ENCODE measurements around the gene GPER1. TPM values are rescaled to one million over a fixed set of nuclear protein-coding genes. Genes with fewer than 3 reads are reported as not detected.

GPER1 gene
- total and polyA plus RNA-seq, 7 experiments from 2014 or later = 0.13 to 1.3 (median 0.34) TPM; not detected in 3

GRCh38 chr7:1093916-1094508, 6.1 kb downstream of the GPER1 start:
- Mint-ChIP-seq H3K27me3 (no peaks in the 10 kb centered on the region), H3K27ac (no peak overlapping the region), H3K4me1 (peaks cover 0 to 4% (median 0%) of the 10 kb centered on the region in 7 donors), H3K9me3 (peaks cover 0 to 4% (median 0%) of the 10 kb centered on the region in 11 donors), H3K36me3 (peaks cover 0 to 24% (median 12%) of the 10 kb centered on the region in 5 donors), H3K4me3 (no peak overlapping the region)
- H3K27me3 ChIP-seq (ENCODE audit: control insufficient read depth in 2 of 2, insufficient read depth in 2 of 2, low read length in 2 of 2) = no peaks in the 10 kb centered on the region
- H3K27ac ChIP-seq (ENCODE audit: low read depth, low read length) = no peak overlapping the region
- H3K9me3 ChIP-seq (ENCODE audit: control insufficient read depth in 2 of 3, low read length in 3 of 3) = peaks cover 0 to 3% (median 0%) of the 10 kb centered on the region in 3 experiments
- no peak for ATAC-seq
- H3K4me3 ChIP-seq (ENCODE audit: low read length) = no peak overlapping the region
- no peaks in the 10 kb centered on the region for H3K4me1 ChIP-seq (ENCODE audit: control insufficient read depth in 2 of 2, insufficient read depth in 2 of 2, low read length in 2 of 2)
- H3K36me3 ChIP-seq (ENCODE audit: control insufficient read depth in 2 of 3, insufficient read depth in 3 of 3, low read length in 3 of 3) = no peaks in the 10 kb centered on the region
- no peak for DNase-seq
- CTCF ChIA-PET = interaction anchor here (0.6 to 1.0 kb wide), 2 partner anchors 21 to 82 kb away, joined by 3 to 6 read pairs; no protein-coding TSS in a partner anchor
- intact Hi-C loops (cut with micrococcal nuclease) = no loop called here
- POLR2A ChIA-PET = no interaction called here

GRCh38 chr7:1094870-1095269, 7.0 kb downstream of the GPER1 start:
- Histone ChIP-seq H3K4me1 (ENCODE audit: control insufficient read depth in 2 of 2, insufficient read depth in 2 of 2, low read length in 2 of 2) (no peaks in the 10 kb centered on the region), H3K4me3 (ENCODE audit: low read length) (no peak overlapping the region), H3K27me3 (ENCODE audit: control insufficient read depth in 2 of 2, insufficient read depth in 2 of 2, low read length in 2 of 2) (no peaks in the 10 kb centered on the region), H3K9me3 (ENCODE audit: control insufficient read depth in 2 of 3, low read length in 3 of 3) (peaks cover 0 to 3% (median 0%) of the 10 kb centered on the region in 3 experiments), H3K36me3 (ENCODE audit: control insufficient read depth in 2 of 3, insufficient read depth in 3 of 3, low read length in 3 of 3) (no peaks in the 10 kb centered on the region), H3K27ac (ENCODE audit: low read depth, low read length) (no peak overlapping the region)
- intact Hi-C loops (cut with micrococcal nuclease) = no loop called here
- POLR2A ChIA-PET = no interaction called here
- CTCF ChIA-PET = interaction anchor here (0.6 to 1.2 kb wide), 2 partner anchors 9 to 20 kb away, joined by 4 to 6 read pairs; no protein-coding TSS in a partner anchor
- peaks cover 0 to 4% (median 0%) of the 10 kb centered on the region in 7 donors for H3K4me1 Mint-ChIP-seq
- H3K9me3 Mint-ChIP-seq = peaks cover 0 to 4% (median 0%) of the 10 kb centered on the region in 11 donors
- peaks cover 0 to 29% (median 14%) of the 10 kb centered on the region in 5 donors for H3K36me3 Mint-ChIP-seq
- ATAC-seq (no peak), DNase-seq (no peak)
- no peak overlapping the region for H3K27ac Mint-ChIP-seq
- H3K27me3 Mint-ChIP-seq = no peaks in the 10 kb centered on the region
- H3K4me3 Mint-ChIP-seq = no peak overlapping the region

GRCh38 chr7:1095621-1096155, 7.8 kb downstream of the GPER1 start:
- ChIA-PET CTCF (interaction anchor here (1.2 kb wide), 1 partner anchor 9 kb away, joined by 4 read pairs; no protein-coding TSS in a partner anchor), POLR2A (no interaction called here)
- Mint-ChIP-seq H3K36me3 (peaks cover 0 to 29% (median 14%) of the 10 kb centered on the region in 5 donors), H3K4me3 (no peak overlapping the region), H3K4me1 (peaks cover 0 to 4% (median 0%) of the 10 kb centered on the region in 7 donors), H3K9me3 (peaks cover 0 to 4% (median 0%) of the 10 kb centered on the region in 11 donors), H3K27ac (no peak overlapping the region), H3K27me3 (no peaks in the 10 kb centered on the region)
- H3K9me3 ChIP-seq (ENCODE audit: control insufficient read depth in 2 of 3, low read length in 3 of 3) = peaks cover 0 to 3% (median 0%) of the 10 kb centered on the region in 3 experiments
- H3K4me3 ChIP-seq (ENCODE audit: low read length) = no peak overlapping the region
- DNase-seq = no peak
- ATAC-seq = no peak
- intact Hi-C loops (cut with micrococcal nuclease) = no loop called here
- no peak overlapping the region for H3K27ac ChIP-seq (ENCODE audit: low read depth, low read length)
- H3K36me3 ChIP-seq (ENCODE audit: control insufficient read depth in 2 of 3, insufficient read depth in 3 of 3, low read length in 3 of 3) = peaks cover 0 to under 1% (median 0%) of the 10 kb centered on the region in 3 experiments
- H3K4me1 ChIP-seq (ENCODE audit: control insufficient read depth in 2 of 2, insufficient read depth in 2 of 2, low read length in 2 of 2) = no peaks in the 10 kb centered on the region
- no peaks in the 10 kb centered on the region for H3K27me3 ChIP-seq (ENCODE audit: control insufficient read depth in 2 of 2, insufficient read depth in 2 of 2, low read length in 2 of 2)

- no peak overlapping the region for H3K27ac ChIP-seq (ENCODE audit: low read depth, low read length)
- no peak overlapping the region for H3K27ac Mint-ChIP-seq
- H3K4me1 ChIP-seq (ENCODE audit: control insufficient read depth in 2 of 2, insufficient read depth in 2 of 2, low read length in 2 of 2) = no peaks in the 10 kb centered on the region
- no peaks in the 10 kb centered on the region for H3K27me3 ChIP-seq (ENCODE audit: control insufficient read depth in 2 of 2, insufficient read depth in 2 of 2, low read length in 2 of 2)
- ATAC-seq = no peak
- H3K9me3 Mint-ChIP-seq = peaks cover 0 to 4% (median 0%) of the 10 kb centered on the region in 11 donors
- H3K36me3 Mint-ChIP-seq = peaks cover 0 to 29% (median 14%) of the 10 kb centered on the region in 5 donors
- no peaks in the 10 kb centered on the region for H3K27me3 Mint-ChIP-seq
- intact Hi-C loops (cut with micrococcal nuclease) = no loop called here
- POLR2A ChIA-PET = no interaction called here
- peaks cover 0 to 3% (median 0%) of the 10 kb centered on the region in 3 experiments for H3K36me3 ChIP-seq (ENCODE audit: control insufficient read depth in 2 of 3, insufficient read depth in 3 of 3, low read length in 3 of 3)
- H3K4me3 ChIP-seq (ENCODE audit: low read length) = no peak overlapping the region
- no peak for DNase-seq
- peaks cover 0 to 4% (median 0%) of the 10 kb centered on the region in 7 donors for H3K4me1 Mint-ChIP-seq
- CTCF ChIA-PET = no interaction called here
- H3K9me3 ChIP-seq (ENCODE audit: control insufficient read depth in 2 of 3, low read length in 3 of 3) = peaks cover 0 to 3% (median 0%) of the 10 kb centered on the region in 3 experiments
- H3K4me3 Mint-ChIP-seq = no peak overlapping the region
Observed at GRCh38 chr7:1096156-1097119, 8.5 kb downstream of the GPER1 start.

- H3K27ac Mint-ChIP-seq = no peak overlapping the region
- H3K4me1 Mint-ChIP-seq = peaks cover 0 to 4% (median 0%) of the 10 kb centered on the region in 7 donors
- DNase-seq (no peak), ATAC-seq (no peak)
- Histone ChIP-seq H3K9me3 (ENCODE audit: control insufficient read depth in 2 of 3, low read length in 3 of 3) (peaks cover 0 to 3% (median 0%) of the 10 kb centered on the region in 3 experiments), H3K4me1 (ENCODE audit: control insufficient read depth in 2 of 2, insufficient read depth in 2 of 2, low read length in 2 of 2) (no peaks in the 10 kb centered on the region), H3K36me3 (ENCODE audit: control insufficient read depth in 2 of 3, insufficient read depth in 3 of 3, low read length in 3 of 3) (peaks cover 0 to 3% (median 0%) of the 10 kb centered on the region in 3 experiments), H3K27me3 (ENCODE audit: control insufficient read depth in 2 of 2, insufficient read depth in 2 of 2, low read length in 2 of 2) (no peaks in the 10 kb centered on the region), H3K4me3 (ENCODE audit: low read length) (no peak overlapping the region), H3K27ac (ENCODE audit: low read depth, low read length) (no peak overlapping the region)
- intact Hi-C loops (cut with micrococcal nuclease) = no loop called here
- H3K27me3 Mint-ChIP-seq = no peaks in the 10 kb centered on the region
- no peak overlapping the region for H3K4me3 Mint-ChIP-seq
- ChIA-PET CTCF (no interaction called here), POLR2A (no interaction called here)
- peaks cover 0 to 4% (median 0%) of the 10 kb centered on the region in 11 donors for H3K9me3 Mint-ChIP-seq
- peaks cover 0 to 24% (median 14%) of the 10 kb centered on the region in 5 donors for H3K36me3 Mint-ChIP-seq
Observed at GRCh38 chr7:1097120-1097504, 9.2 kb downstream of the GPER1 start.

GRCh38 chr7:1098243-1099153, 10.6 kb downstream of the GPER1 start:
- DNase-seq (no peak), ATAC-seq (no peak)
- intact Hi-C loops (cut with micrococcal nuclease) = no loop called here
- Histone ChIP-seq H3K36me3 (ENCODE audit: control insufficient read depth in 2 of 3, insufficient read depth in 3 of 3, low read length in 3 of 3) (peaks cover 0 to 3% (median 0%) of the 10 kb centered on the region in 3 experiments), H3K4me3 (ENCODE audit: low read length) (no peak overlapping the region), H3K27me3 (ENCODE audit: control insufficient read depth in 2 of 2, insufficient read depth in 2 of 2, low read length in 2 of 2) (no peaks in the 10 kb centered on the region), H3K27ac (ENCODE audit: low read depth, low read length) (no peak overlapping the region), H3K9me3 (ENCODE audit: control insufficient read depth in 2 of 3, low read length in 3 of 3) (peaks cover 0 to 3% (median 0%) of the 10 kb centered on the region in 3 experiments), H3K4me1 (ENCODE audit: control insufficient read depth in 2 of 2, insufficient read depth in 2 of 2, low read length in 2 of 2) (peaks cover 0 to 6% of the 10 kb centered on the region in 2 donors)
- ChIA-PET CTCF (no interaction called here), POLR2A (no interaction called here)
- Mint-ChIP-seq H3K9me3 (peaks cover 0 to 4% (median 0%) of the 10 kb centered on the region in 11 donors), H3K36me3 (peaks cover 0 to 24% (median 14%) of the 10 kb centered on the region in 5 donors), H3K27me3 (no peaks in the 10 kb centered on the region), H3K4me1 (peaks cover 0 to 6% (median 0%) of the 10 kb centered on the region in 7 donors), H3K4me3 (no peak overlapping the region), H3K27ac (no peak overlapping the region)
